Astrocyte (in vitro differentiated cells and primary cell): Measurements from ENCODE around the gene CEP104.

Experiments used
- EZH2 ChIP-seq: IDR thresholded peaks from 2 replicates; pipeline ENCODE4 v1.6.1; 2012; ENCODE audit warnings: mild to moderate bottlenecking, low read length, inconsistent platforms; ENCODE audit not compliant: insufficient read depth
- TF ChIP-seq, protein P1 (sequence below): IDR thresholded peaks from 2 replicates; pipeline ENCODE4 v1.5.1; 2011; ENCODE audit warnings: low read depth, mild to moderate bottlenecking, inconsistent platforms, low read length, moderate library complexity; ENCODE audit not compliant: insufficient read depth

DNA sequence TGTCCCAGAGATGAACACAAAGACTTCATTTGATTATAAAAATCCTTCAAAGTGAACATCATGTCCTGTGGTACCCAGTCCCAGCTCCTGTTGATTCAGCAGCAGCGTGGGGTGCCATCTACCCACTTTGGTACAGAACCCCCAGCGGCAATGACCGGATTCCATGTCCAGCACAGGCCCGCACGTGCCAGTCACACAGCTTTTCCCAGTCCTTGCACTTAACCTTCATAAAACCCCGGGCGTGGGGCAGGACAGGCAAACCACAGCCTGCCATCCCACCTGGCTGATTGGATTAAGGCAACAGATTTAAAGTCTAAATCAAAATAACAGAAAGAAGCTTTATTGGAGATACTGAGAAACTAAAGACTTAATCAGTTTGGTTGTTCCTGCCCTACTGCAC, 15.5 kb downstream of the CEP104 start:
- TF ChIP-seq EZH2: no peak
- TF ChIP-seq, protein P1, sequence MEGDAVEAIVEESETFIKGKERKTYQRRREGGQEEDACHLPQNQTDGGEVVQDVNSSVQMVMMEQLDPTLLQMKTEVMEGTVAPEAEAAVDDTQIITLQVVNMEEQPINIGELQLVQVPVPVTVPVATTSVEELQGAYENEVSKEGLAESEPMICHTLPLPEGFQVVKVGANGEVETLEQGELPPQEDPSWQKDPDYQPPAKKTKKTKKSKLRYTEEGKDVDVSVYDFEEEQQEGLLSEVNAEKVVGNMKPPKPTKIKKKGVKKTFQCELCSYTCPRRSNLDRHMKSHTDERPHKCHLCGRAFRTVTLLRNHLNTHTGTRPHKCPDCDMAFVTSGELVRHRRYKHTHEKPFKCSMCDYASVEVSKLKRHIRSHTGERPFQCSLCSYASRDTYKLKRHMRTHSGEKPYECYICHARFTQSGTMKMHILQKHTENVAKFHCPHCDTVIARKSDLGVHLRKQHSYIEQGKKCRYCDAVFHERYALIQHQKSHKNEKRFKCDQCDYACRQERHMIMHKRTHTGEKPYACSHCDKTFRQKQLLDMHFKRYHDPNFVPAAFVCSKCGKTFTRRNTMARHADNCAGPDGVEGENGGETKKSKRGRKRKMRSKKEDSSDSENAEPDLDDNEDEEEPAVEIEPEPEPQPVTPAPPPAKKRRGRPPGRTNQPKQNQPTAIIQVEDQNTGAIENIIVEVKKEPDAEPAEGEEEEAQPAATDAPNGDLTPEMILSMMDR: no peak
